ENCODE data around the gene RAPGEF5. TPM values are rescaled to one million over a fixed set of nuclear protein-coding genes. Genes with fewer than 3 reads are reported as not detected.
"Not testable (repeated sequence)": the region's sequence is repeated elsewhere in the genome, so short reads cannot be mapped to it uniquely, and the experiment has no call there.

The RAPGEF5 gene
- total RNA-seq, 1 experiment from 2014 or later, result 1.2 TPM

DNA sequence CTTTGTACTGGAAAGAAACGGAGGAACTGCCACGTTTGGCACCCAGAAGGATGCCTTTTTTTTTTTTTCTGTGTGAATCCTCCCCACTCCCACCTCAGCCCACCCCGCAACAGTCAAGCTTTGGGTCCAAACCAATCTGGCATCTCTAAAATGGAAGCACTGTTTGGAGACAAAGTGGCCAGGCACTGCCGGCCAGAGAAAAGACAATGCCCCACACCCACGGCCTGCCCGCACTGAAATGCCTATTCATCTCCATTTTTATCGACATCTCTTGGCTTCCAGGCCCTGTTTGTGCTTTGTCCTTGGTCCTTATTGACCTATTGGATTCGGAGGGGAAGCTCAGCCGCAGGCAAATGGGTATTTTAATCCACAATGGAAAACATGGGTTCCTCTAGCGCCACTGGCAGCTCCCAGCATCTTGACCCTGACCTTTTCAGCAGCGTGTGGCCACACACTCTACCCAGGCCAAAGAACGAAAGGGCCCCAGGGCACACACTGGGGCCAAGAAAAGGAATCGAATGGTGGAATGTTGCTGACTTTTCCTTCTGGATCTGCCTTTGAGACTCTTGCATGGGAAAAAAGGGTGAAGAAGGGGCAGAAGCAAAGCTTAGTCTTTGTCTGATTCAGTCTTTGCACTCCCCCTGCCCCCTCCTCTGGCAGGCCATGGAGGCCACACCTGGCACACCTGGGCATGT lies 248.7 kb downstream of the RAPGEF5 start:
- Histone ChIP-seq H3K9me3 (no peaks in the 10 kb centered on the region), H3K36me3 (no peaks in the 10 kb centered on the region), H3K27me3 (no peaks in the 10 kb centered on the region), H3K4me3 (no peak overlapping the region)
- no peak for DNase-seq

DNA sequence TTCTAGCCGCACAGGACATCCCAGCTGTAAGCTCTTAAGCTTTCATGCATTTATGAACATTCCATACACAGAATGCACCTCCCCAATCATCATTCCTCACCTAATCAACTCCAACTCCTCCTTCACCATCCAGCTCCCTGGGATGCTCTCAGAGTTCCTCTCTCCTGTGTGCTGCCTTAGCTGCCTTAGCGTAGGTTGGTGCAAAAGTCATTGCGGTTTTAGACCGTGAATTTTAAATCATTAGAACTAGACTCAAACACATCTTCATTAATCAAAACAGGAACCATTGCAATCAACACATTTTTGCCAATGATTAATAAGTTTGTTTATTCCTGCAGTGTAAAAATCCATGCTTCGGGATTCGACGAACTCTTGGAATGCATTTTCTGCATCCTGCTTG lies 251.4 kb downstream of the RAPGEF5 start:
- no peak for DNase-seq
- H3K27me3 ChIP-seq, result no peaks in the 10 kb centered on the region
- H3K36me3 ChIP-seq, result no peaks in the 10 kb centered on the region
- no peak overlapping the region for H3K4me3 ChIP-seq
- H3K9me3 ChIP-seq, result no peaks in the 10 kb centered on the region

DNA sequence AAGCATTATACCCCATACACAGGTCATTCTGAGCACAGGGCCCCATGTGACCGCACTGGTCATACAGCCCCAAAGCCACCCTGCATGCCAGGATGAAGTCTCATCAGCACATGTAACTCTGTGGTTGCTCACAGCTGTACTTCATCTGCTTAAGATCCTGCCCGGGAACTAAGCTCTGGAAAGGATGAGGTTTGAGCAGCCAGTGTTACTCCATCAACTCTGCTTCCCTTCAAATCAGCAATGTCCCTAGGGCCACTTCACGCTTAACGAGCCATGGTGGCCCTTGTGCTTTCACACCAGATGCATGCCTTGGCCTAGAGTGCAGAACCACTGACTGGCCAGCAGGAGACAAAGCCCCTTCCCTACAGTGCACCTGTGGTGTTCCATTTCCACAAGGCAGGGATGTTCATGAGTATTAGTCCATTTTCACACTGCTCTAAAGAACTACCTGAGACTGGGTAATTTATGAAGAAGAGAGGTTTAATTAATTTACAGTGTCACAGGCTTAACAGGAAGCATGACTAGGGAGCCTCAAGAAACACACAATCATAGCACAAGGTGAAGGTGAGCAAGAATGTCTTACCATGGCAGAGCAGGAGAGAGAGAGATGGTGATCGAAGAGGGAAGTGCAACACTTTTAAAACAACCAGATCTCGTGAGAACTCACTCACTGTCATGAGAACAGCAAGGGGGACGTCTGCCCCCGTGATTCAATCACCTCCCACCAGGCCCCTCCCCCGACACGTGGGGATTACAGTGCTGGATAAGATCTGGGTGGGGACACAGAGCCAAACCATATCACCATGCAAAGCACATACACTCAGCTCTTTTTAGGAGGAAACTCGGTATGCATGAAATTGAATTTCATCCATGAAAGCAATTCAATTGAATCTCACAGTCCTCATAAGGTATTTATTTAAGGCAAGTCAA lies 262.3 kb downstream of the RAPGEF5 start:
- no peak for DNase-seq
- no peaks in the 10 kb centered on the region for H3K27me3 ChIP-seq
- no peaks in the 10 kb centered on the region for H3K9me3 ChIP-seq
- H3K36me3 ChIP-seq, result no peaks in the 10 kb centered on the region
- no peak overlapping the region for H3K4me3 ChIP-seq

DNA sequence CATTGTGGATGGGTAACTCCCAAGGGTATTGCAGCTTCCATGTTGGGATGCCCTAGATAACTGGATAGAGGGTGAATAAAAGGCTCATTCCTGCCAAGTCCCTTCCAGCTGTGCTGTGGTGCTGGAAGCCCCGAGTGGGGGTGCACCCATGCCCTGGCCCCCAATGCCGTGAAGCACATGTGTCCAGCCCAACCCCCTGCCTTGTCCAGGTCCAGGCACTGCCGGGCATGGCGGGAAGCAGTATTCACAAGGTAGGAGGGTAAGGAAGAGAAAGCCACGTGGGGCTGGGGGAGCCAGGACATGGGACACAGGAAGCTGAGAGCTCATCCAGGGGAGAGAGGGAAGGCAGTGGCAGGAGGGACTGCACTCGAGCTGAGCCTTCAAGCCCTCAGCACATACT lies 263.0 kb downstream of the RAPGEF5 start:
- DNase-seq, result no peak
- Histone ChIP-seq H3K9me3 (no peaks in the 10 kb centered on the region), H3K27me3 (no peaks in the 10 kb centered on the region), H3K4me3 (no peak overlapping the region), H3K36me3 (no peaks in the 10 kb centered on the region)

DNA sequence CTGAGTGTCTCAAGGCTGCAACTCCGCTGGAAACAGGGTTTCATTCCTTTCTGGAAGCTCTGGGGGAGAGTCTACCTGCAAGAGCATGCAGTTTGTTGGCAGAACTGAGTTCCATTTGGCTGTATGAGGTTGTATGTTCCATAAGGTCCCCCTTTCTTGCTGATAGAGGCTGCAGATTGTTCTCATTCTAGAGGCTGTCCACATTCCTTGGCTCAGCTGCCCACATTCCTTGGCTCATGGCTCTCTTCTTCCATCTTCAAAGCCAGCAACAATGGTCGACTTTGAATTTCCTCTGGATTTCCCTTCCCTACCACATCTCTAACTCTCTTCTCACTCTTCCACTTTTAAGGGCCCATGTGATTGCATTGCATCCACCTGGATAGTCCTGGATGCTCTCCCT lies 264.0 kb downstream of the RAPGEF5 start:
- Histone ChIP-seq H3K36me3 (no peaks in the 10 kb centered on the region), H3K9me3 (no peaks in the 10 kb centered on the region), H3K27me3 (no peaks in the 10 kb centered on the region), H3K4me3 (no peak overlapping the region)
- DNase-seq, result peak; percentile 46

DNA sequence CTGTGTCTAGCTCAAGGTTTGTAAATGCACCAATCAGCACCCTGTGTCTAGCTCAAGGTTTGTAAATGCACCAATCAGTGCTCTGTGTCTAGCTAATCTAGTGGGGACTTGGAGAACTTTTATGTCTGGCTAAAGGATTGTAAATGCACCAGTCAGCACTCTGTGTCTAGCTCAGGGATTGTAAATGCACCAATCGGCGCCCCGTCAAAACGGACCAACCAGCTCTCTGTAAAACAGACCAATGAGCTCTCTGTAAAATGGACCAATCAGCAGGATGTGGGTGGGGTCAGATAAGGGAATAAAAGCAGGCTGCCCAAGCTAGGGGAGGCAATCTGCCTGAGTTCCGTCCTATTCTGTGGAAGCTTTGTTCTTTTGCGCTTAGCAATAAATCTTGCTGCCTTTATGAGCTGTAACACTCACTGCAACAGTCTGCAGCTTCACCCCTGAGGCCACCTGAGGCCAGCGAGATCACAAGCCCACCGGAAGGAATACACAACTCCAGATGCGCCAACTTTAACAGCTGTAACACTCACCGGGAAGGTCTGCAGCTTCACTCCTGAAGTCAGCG lies 265.9 kb downstream of the RAPGEF5 start:
- not testable (repeated sequence) for H3K27me3 ChIP-seq, H3K36me3 ChIP-seq, DNase-seq, H3K9me3 ChIP-seq, H3K4me3 ChIP-seq

DNA sequence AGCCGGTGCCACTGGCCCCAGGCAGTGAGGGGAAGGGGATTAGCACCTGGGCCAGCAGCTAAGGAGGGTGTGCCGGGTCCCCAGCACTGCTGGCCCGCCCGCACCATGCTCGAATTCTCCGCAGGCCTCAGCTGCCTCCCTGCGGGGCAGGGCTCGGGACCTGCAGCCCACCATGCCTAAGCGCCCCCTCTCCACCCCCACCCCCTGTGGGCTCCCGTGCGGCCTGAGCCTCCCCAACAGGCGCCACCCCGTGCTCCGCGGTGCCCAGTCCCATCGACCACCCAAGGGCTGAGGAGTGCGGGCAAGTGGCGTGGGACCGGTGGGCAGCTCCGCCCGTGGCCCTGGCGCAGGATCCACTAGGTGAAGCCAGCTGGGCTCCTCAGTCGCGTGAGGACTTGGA lies 266.4 kb downstream of the RAPGEF5 start:
- no peak overlapping the region for H3K4me3 ChIP-seq
- no peaks in the 10 kb centered on the region for H3K27me3 ChIP-seq
- no peak for DNase-seq
- no peaks in the 10 kb centered on the region for H3K9me3 ChIP-seq
- H3K36me3 ChIP-seq, result no peaks in the 10 kb centered on the region

DNA sequence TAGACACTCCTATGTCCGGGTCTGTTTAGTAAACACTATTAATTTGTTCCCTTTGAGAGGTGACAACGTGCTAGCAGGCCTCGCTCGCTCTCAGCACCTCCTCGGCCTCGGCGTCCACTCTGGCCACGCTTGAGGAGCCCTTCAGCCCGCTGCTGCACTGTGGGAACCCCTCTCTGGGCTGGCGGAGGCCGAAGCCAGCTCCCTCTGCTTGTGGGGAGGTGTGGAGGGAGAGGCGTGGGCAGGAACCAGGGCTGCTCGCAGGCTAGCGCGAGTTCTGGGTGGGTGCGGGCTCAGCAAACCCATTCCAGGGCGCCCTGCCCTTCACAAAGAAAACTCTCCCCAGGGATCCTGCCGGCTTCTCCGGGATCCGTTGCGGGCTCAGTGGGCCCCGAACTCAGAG lies 266.8 kb downstream of the RAPGEF5 start:
- H3K9me3 ChIP-seq, result no peaks in the 10 kb centered on the region
- no peaks in the 10 kb centered on the region for H3K36me3 ChIP-seq
- no peak for DNase-seq
- no peaks in the 10 kb centered on the region for H3K27me3 ChIP-seq
- H3K4me3 ChIP-seq, result no peak overlapping the region

DNA sequence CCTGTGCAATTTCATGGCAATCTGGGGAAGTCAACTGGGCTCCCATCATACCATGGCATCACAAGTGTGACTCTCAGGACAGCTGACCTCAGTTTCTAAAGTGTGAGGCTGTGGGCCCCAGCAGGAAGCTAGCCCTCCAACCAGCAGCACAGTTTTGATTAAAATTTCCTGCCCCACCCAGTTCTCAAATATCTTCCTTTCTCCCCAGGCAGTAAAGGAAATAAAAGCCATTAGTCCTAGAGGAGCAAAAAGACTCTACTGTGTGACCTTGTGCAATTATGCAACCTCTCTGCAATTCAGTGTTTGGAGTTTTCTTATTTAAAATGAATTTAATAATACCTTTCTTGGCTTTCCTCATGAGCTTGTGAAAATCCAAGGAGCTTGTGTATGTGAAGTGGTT lies 268.1 kb downstream of the RAPGEF5 start:
- no peak for DNase-seq
- Histone ChIP-seq H3K4me3 (no peak overlapping the region), H3K27me3 (no peaks in the 10 kb centered on the region), H3K36me3 (no peaks in the 10 kb centered on the region), H3K9me3 (no peaks in the 10 kb centered on the region)

DNA sequence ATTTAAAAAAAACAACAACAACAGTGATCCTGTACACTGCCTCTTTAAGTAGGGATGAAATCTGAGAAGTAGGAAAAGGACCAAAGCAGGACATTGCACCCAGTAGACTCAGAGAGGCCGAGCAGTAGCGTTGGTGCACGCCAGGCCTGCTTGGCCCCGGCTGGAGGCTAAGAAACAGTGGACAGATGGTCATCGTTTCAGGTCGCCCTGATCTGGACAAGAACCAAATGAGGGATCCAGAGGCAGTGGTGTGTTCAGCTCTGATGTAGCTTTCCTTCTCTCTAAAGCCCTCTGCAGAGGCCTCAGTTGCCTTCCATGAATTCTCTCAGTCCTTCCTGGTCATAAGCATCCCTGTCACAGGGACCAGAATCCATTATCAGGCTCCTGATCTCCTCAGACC lies 269.1 kb downstream of the RAPGEF5 start:
- Histone ChIP-seq H3K27me3 (no peaks in the 10 kb centered on the region), H3K36me3 (no peaks in the 10 kb centered on the region), H3K9me3 (no peaks in the 10 kb centered on the region), H3K4me3 (no peak overlapping the region)
- no peak for DNase-seq

DNA sequence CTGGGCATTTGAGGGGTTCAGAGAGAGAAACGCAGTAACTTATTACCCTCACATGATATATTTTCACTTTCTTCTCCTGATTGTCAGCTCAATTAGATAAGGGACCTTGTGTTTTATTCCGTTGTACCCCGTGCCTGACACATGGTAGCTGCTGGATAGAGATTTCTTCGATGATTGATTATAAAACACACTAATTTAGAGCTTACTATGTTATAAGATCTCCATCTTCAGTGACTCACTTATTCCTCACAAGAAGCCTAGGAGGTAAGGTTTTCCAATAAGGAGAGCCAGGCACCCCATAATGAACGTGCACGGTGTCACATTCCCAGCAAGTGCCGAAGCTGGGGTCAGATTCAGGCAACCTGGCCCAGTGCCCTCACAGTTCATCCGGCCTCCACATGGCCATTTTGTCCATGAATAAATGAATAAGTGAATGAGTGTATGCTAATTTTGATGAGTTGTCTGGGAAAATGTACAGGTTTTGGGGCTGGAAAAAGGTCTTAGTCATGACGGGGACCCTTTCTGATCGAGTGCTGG lies 273.2 kb downstream of the RAPGEF5 start:
- H3K36me3 ChIP-seq, result no peaks in the 10 kb centered on the region

DNA sequence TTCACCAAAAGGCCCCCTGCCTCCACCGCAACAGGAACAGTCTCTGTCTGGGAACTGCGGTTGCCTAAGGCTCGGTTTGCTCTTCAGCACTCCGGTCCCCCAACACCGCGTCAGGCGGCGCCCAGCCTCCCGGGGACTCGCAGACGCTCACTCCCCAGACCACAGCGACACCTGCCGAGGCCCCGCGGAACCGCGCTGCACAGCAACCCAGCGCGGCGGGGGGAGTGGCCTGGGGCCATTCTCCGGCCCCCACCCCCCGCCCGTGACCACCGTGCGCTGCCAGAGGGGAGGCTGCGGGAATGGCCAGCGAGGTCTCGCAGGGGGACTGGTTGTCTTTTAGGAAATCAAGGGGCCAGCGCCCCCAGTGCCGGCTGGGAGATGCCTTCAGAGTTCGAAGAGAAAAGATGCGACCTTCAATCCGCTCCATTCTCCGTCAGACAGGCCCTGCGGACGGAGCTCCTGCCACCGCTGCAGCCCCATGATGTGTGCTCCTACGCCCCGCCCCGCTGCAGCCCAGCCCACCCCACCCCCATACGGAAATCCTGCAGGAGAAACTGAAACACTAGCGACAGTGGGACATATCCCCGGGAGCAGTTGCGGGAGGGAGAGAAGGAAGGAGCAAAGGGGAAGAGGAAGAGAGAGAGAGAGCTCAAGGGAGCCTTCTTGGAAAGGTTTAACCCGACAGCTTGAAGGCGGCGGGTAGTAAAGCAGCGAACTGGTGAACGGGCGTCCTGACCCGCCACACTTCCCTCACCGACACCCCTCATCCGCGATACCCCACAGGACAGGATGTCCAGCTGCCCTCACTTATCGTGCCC lies 273.9 kb downstream of the RAPGEF5 start:
- Histone ChIP-seq H3K36me3 (no peaks in the 10 kb centered on the region), H3K9me3 (no peaks in the 10 kb centered on the region), H3K27me3 (no peaks in the 10 kb centered on the region; the same call in 1 of the 2 replicates), H3K4me3 (peak overlapping the region; percentile 62)
- peak; percentile 86 for DNase-seq

More for the DNA sequence above, 273.2 kb downstream of the RAPGEF5 start:
- Histone ChIP-seq H3K9me3 (no peaks in the 10 kb centered on the region), H3K27me3 (no peaks in the 10 kb centered on the region; the same call in 1 of the 2 replicates), H3K4me3 (peak overlapping the region; percentile 62)
- DNase-seq, result peak; percentile 54

DNA sequence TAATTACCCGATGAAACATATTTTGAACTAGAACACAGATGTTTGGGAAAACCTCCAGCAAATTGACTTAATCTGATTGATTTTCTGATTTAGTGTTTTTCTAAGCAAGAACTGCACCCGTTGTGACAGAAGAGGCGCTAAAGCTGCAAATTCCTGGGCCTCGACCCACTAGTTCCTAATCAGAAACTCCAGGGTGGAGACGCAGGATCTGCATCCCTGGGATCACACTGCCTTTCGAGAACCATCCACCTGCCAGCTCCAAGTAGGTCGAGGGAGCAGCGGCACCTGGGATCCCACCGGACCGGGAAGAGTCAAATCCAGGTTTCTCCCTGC lies 274.4 kb downstream of the RAPGEF5 start:
- no peak for DNase-seq
- no peaks in the 10 kb centered on the region; the same call in 1 of the 2 replicates for H3K27me3 ChIP-seq
- H3K36me3 ChIP-seq, result no peaks in the 10 kb centered on the region
- H3K9me3 ChIP-seq, result no peaks in the 10 kb centered on the region
- H3K4me3 ChIP-seq, result peak overlapping the region; percentile 62

DNA sequence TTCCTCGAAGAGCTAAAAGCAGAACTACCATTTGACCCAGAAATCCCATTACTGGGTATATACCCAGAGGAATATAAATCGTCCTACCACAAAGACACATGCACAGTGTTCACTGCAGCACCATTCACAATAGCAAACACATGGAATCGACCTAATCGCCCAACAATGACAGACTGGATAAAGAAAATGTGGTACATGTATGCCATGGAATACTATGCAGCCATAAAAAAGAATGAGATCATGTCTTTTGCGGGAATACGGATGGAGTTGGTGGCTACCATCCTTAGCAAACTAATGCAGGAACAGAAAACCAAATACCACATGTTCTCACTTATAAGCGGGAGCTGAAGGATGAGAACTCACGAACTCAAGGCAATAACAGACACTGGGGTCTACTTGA lies 276.7 kb downstream of the RAPGEF5 start:
- DNase-seq, H3K27me3 ChIP-seq: not testable (repeated sequence)

DNA sequence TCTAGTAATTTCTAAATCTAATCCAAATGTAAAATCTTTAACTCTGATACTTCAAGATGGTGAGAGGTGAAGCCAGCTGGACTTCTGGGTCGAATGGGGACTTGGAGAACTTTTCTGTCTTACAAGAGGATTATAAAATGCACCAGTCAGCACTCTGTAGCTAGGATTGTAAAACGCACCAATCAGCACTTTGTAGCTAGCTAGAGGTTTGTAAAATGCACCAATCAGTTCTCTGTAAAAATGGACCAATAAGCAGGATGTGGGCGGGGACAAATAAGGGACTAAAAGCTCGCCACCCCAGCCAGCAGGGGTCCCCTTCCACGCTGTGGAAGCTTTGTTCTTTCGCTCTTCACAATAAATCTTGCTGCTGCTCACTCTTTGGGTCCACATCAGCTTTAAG lies 278.1 kb downstream of the RAPGEF5 start:
- DNase-seq, H3K4me3 ChIP-seq, H3K9me3 ChIP-seq, H3K27me3 ChIP-seq, H3K36me3 ChIP-seq: not testable (repeated sequence)

More for the DNA sequence above, 276.7 kb downstream of the RAPGEF5 start:
- H3K9me3 ChIP-seq, H3K36me3 ChIP-seq, H3K4me3 ChIP-seq: not testable (repeated sequence)

DNA sequence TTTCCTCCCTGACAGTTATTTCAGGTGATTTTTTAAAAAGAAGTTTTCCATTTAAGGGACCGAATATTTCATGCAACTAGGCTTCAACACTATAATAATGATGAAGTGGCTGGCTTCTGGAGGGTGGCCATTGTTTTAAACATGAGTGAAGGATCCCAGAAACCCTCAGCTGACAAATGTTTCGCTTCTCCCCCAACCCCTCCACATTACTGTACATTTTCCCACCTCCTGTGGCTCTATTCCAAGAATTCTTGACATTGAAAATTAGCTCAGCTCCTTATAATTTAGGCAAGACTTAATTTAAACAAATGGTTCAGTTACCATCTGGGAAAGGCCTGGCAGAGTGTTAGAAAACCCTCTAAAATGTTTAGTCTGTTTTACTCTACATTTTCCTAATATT lies 281.4 kb downstream of the RAPGEF5 start:
- Histone ChIP-seq H3K36me3 (no peaks in the 10 kb centered on the region), H3K4me3 (no peak overlapping the region), H3K27me3 (no peaks in the 10 kb centered on the region; the same call in 1 of the 2 replicates), H3K9me3 (no peaks in the 10 kb centered on the region)
- DNase-seq, result no peak

Measured in MG63 (cell line).